NCI-H2081 (cell line): ENCODE data around the gene HSF5.
"Not testable (repeated sequence)": the region's sequence is repeated elsewhere in the genome, so short reads cannot be mapped to it uniquely, and the experiment has no call there.

Experiments used
- DNase-seq, 2 experiments: peaks; one replicate each; lab custom pipeline; 2025; lab: John Stamatoyannopoulos, UW

HSF5 gene

DNA sequence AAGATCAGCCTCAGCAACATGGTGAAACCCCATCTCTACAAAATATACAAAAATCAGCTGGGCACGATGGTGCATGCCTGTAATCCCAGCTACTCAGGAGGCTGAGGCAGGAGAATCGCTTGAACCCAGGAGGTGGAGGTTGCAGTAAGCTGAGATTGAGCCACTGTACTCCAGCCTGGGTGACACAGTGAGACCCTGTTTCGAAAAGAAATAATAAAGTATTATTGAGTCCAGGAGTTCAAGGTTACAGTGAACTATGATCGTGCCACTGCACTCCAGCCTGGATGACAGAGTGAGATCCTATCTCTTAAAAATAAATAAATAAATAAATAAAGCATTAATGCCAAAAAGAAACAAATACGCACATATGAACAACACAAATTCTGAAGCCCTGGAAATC, 6.4 kb downstream of the HSF5 start:
- DNase-seq: not testable (repeated sequence)

DNA sequence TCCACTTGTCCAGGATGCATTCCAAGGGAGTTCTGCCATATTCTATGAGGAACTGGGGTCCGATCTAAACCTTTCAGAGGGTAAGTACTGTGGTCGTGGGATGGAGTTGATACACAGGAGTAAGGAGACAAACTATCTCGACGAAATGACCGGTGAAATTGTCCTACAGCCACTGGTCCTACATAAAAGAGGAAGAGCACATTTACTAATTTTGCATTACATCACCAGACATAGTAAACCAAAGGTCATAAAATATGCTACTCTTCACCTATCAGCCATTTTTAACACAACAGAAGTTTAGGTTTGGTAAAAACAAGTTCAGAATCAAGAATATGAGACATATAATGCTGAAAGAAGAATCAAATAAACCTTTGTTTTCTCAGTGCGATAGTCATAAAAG, 8.1 kb downstream of the HSF5 start:
- no peak for DNase-seq

DNA sequence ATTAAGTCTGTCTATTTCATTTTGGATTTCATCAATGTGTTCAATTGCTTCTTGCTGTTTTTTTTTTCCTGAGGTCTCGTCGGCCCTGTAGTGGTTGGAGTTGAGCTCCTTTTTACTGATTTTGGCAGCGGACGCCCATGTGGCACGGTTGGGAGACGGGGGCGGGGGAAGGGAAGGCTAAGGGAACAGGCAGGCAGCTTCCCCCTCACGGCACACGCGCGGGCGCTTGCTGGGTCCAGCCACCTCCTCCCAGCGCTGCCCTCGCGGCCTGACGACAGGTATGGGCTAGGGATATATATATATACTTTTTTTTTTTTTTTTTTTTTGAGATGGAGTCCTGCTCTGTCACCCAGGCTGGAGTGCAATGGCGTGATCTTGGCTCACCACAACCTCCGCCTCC, 11.4 kb downstream of the HSF5 start:
- no peak for DNase-seq

DNA sequence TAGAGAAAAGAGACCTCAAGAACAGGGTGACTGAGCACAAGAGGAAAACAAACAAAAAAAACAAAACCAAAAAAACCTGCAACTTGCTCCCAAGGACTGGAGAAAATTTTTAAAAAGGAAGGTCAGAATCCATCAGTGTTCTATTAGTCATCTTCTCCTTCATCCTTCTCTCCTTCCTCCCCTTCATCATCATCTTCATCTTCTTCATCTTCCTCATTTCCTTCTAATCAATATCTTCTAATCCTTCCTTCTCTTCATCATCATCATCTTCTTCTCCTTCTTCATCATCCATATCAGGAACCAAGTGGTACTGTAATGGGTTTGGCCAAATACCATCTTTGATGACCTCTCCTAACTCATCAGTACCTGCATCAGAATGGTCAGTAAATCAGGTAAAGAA, 12.2 kb downstream of the HSF5 start:
- DNase-seq: no peak

- no peak for DNase-seq
Observed at GRCh38 chr17:58470356-58470755, 17.9 kb downstream of the HSF5 start.

GRCh38 chr17:58468944-58469343, 19.3 kb downstream of the HSF5 start:
- DNase-seq: no peak

- no peak for DNase-seq
Observed at GRCh38 chr17:58455491-58455890, 32.7 kb downstream of the HSF5 start.

DNA sequence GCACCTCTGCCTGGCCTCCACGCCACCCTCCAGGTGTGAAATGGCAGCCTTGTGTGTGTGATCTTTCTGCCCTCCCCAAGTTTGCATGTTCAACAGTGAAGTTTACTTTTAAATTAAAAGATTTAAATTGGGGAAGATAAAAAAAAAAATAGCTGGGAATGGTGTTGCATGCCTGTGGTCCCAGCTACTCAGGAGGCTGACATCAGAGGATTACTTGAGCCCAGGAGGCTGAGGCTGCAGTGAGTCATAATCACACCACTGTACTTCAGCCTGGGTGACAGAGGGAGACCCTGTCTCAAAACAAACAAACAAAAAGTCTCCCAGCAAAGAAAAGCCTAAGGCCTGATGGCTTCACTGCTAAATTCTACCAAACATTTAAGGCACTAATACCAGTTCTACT, 35.5 kb downstream of the HSF5 start:
- DNase-seq: no peak

DNA sequence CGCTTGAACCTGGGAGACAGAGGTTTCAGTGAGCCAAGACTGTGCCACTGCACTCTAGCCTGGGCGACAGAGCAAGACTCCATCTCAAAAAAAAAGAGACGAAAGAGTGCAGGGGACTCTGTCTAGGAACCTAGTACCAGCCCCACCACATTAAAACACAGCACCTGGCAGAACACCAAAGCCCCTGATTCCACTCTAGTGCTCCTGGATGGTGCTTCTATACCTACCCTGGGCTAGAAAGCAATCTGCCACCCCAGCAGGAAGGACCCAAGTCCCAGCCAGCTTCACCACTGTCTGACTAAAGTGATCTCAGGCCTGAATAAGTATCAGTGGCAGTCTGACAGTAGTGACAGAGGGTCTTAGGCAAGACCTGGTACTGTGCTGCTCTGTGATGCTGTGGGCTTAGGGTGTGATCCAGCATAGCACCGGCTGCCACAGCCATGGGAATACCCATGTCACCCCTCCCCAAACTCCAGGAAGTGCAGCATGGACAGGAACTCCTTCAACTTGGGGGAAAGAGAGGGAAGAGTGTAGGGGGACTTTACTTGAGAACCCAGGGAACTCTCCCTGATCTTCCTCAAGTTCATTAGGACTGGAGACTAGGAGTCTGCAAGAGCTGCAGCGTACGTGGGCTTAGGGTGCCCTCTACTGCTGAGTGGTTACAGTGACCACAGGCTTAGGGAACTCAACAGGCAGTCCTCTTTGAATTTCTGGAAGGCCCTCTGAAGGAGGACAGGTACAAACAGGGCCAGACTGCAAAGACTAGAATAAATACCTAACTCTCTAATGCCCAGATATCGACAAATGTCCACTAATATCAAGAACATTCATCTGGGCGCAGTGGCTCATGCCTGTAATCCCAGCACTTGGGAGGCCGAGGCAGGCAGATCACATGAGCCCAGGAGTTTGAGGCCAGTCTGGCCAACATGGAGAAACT, 40.9 kb downstream of the HSF5 start:
- peak; percentile 82 to 88 for DNase-seq

DNA sequence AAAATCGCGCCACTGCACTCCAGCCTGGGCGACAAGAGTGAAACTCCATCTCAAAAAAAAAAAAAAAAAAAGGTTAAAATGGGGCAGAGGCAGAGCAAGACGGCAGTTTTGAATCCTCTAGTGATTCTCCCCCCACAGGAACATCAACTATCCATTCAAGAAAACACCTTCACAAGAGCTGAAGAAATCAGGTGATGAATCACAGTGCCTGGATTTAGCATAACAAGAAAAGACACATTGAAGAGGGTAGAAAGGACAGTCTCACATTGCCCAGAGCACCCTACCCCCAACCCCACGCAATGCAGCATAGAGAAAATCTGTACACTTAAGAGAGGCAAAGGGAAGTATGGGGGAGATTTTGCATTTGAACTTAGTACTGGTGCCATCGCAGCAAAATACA, 42.1 kb downstream of the HSF5 start:
- DNase-seq: no peak

DNA sequence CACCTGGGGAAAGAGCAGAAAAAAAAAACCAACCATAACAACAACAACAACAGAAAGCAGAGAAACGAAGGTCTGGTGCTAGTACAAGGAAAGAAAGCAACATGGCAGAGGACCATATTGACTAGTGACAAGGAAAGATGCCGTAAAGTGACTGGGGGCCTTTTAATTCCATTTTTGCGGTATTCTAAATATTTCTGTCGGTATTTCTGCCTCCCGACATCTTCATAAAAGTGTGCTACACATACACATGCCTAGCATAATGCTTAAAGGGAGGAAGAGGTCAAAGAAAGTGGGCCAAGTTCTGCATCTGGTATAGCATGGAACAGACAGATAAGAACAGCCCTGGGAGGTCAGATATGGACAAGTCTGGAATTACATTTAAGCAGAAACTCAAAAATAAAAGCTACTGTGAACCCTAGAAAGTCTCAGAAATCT, 51.4 kb downstream of the HSF5 start:
- DNase-seq: no peak

GRCh38 chr17:58436245-58436644, 52.0 kb downstream of the HSF5 start:
- DNase-seq: no peak

DNA sequence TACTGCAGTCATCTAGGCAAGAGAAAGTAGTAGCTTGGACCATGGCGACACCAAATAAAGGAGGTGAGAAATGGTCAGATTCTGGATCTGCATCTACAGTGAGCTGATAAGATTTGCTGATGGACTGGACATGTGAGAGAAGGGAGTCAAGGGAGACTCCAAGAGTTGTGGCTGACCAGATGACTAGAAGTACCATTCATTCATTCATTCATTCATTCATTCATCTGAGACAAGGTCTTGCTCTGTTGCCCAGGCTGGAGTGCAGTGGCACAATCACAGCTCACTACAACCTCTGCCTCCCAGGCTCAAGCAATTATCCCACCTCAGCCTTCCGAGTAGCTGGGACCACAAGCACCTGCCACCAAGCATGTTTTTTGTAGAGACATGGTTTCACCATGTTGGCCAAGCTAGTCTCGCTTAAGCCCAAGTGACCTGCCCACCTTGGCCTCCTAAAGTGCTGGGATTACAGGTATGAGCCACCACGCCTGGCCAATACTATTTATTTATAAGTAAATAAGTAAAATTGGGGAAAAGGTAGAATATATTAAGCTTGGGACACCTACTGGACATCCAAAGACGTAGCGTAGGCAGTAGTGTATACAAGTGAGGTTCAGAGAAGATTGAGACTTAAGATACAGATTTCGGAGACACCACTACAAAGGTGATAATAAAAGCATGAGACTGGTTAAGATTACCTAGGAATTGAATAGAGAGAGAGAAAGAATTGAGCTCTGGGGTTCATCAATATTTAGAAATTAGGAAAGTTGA, 55.2 kb downstream of the HSF5 start:
- DNase-seq: no peak

DNA sequence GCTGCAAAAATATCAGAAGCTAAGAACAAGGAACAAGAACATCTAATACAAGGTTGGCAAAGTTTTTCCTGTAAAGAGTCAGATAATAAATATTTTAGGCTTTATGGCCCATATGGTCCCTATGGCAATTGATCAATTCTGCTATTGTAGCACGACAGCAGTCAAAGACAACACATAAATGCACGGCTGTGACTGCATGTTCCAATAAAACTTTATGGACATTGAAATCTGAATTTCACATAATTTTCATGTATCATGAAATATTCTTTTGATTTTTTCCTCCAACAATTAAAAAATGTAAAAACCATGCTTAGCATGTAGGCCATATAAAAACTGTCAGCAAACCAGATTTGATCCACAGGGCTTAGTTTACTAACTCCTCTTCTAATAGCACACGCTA, 60.4 kb downstream of the HSF5 start:
- no peak for DNase-seq

- no peak for DNase-seq
Observed at GRCh38 chr17:58421711-58422110, 66.5 kb downstream of the HSF5 start.

GRCh38 chr17:58420827-58421226, 67.4 kb downstream of the HSF5 start:
- no peak for DNase-seq

GRCh38 chr17:58417300-58418092, 70.7 kb downstream of the HSF5 start, which contains the start of gene RNF43:
Gene RNF43, minus strand, starts transcription at chr17:58417534. Its CDS starts 1,957 bp downstream, at chr17:58415577.
- peak; percentile 99 to 100 for DNase-seq

- DNase-seq: no peak
Observed at GRCh38 chr17:58416937-58417299, 71.3 kb downstream of the HSF5 start.

DNA sequence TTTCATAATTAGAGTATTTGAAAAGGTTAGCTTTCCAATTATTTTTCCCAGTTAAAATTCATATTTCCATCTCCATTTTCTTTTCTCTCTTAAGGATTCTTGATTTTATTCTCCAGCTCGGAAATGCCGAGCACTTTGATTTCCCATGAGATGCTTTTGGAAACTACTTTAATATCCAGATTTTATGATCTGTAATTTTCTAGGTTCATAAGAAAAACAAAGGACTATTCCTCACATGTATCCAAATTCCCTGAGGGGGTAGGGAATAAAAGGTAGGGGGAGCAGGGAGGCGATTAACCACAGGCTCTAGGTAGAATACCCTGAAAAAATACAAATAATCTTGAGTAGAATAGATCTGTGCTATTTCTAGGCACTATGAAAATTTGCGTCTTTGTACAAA, 71.8 kb downstream of the HSF5 start:
- no peak for DNase-seq

GRCh38 chr17:58415371-58416055, 72.7 kb downstream of the HSF5 start:
- DNase-seq: peak; percentile 44 to 66

DNA sequence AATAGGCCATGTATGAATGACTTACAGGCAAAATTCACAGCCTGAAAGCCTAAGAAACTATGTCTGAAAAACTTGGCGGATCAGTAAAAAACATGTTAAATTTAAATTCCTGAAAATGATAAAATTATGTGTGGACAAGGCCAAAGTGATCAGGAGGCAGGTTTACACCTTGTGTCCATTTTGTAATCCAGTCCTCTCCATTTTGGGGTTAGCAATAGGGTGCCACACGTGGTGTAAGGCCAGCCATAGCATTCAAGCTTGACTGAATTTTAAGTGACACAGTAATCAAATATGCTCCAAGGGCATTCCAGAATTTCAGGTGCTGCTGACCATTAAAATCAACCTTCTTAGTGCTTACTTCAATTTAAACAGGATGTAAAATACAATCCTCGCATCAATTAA, 73.6 kb downstream of the HSF5 start:
- peak; percentile 60 to 85 for DNase-seq

DNA sequence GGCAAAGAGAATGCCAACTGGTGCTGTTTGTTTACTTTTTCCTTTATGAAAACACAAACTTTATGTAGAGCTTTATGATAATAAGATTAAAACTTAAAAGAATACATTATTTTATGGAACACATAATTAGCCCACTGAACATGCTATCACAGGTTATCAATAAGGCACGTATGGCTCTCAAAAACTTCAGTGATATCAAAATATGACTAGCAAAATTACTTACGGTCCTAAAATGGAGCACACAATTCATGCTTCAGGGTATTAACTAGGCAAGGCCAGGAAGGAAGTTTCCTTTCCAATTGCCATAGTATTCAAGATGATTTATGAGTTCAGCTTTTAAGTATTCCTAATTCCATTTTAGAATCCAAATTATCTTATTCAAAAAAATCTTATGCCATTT, 74.5 kb downstream of the HSF5 start:
- peak; percentile 19 to 46 for DNase-seq
